Duodenal mucosa (tissue), 2 donors: ENCODE results near the gene PDE4B.
A peak's percentile ranks its signal among the peaks of the same experiment; 100 is the strongest.

ENCODE experiments used
- H3K27ac ChIP-seq: one replicate; pipeline ENCODE4 v1.7.0; 2013; ENCODE audit warnings: low read depth, low read length
- H3K27me3 ChIP-seq, 2 donors: one replicate each; pipeline ENCODE4 v1.7.0; 2013; ENCODE audit warnings: low read length in 2 of 2, control low read depth in 1 of 2; ENCODE audit not compliant: insufficient read depth in 2 of 2, control insufficient read depth in 1 of 2
- H3K36me3 ChIP-seq, 2 donors: one replicate each; pipeline ENCODE4 v1.7.0; 2013; ENCODE audit warnings: low read length in 2 of 2, control low read depth in 1 of 2; ENCODE audit not compliant: insufficient read depth in 2 of 2, control insufficient read depth in 1 of 2
- H3K4me1 ChIP-seq, 2 donors: one replicate each; pipeline ENCODE4 v1.7.0; 2013; ENCODE audit warnings: low read length in 2 of 2, control low read depth in 1 of 2; ENCODE audit not compliant: insufficient read depth in 2 of 2, control insufficient read depth in 1 of 2
- H3K4me3 ChIP-seq, 2 donors: one replicate each; pipeline ENCODE4 v1.7.0; 2013; ENCODE audit warnings: low read length in 2 of 2, low read depth in 1 of 2
- H3K9ac ChIP-seq, 2 donors: one replicate each; pipeline ENCODE4 v1.7.0; 2013; ENCODE audit warnings: low read length in 2 of 2, low read depth in 1 of 2
- H3K9me3 ChIP-seq, 2 donors: one replicate each; pipeline ENCODE4 v1.7.0; 2013; ENCODE audit warnings: low read length in 2 of 2, control low read depth in 1 of 2; ENCODE audit not compliant: control insufficient read depth in 1 of 2

PDE4B gene

GRCh38 chr1:66269222-66269621 is 476.5 kb downstream of the PDE4B start:
- no peaks in the 10 kb centered on the region for H3K9me3 ChIP-seq
- H3K27ac ChIP-seq, result no peak overlapping the region
- peaks cover 12 to 21% of the 10 kb centered on the region in 2 donors for H3K4me1 ChIP-seq
- no peaks in the 10 kb centered on the region for H3K27me3 ChIP-seq
- H3K4me3 ChIP-seq, result no peak overlapping the region
- no peaks in the 10 kb centered on the region for H3K36me3 ChIP-seq
- H3K9ac ChIP-seq, result no peak overlapping the region

- peaks cover 15 to 24% of the 10 kb centered on the region in 2 donors for H3K4me1 ChIP-seq
- no peak overlapping the region for H3K27ac ChIP-seq
- H3K27me3 ChIP-seq, result no peaks in the 10 kb centered on the region
- no peaks in the 10 kb centered on the region for H3K36me3 ChIP-seq
- no peaks in the 10 kb centered on the region for H3K9me3 ChIP-seq
- no peak overlapping the region for H3K9ac ChIP-seq
- no peak overlapping the region for H3K4me3 ChIP-seq
Measured at GRCh38 chr1:66270119-66270812, 477.6 kb downstream of the PDE4B start.

- peaks cover 22 to 23% of the 10 kb centered on the region in 2 donors for H3K4me1 ChIP-seq
- peak overlapping the region; percentile 28 to 36 for H3K4me3 ChIP-seq
- H3K9me3 ChIP-seq, result no peaks in the 10 kb centered on the region
- H3K9ac ChIP-seq, result no peak overlapping the region
- H3K27ac ChIP-seq, result peak overlapping the region; percentile 34
- H3K36me3 ChIP-seq, result no peaks in the 10 kb centered on the region
- H3K27me3 ChIP-seq, result no peaks in the 10 kb centered on the region
Measured at GRCh38 chr1:66271216-66271903, 478.7 kb downstream of the PDE4B start.

- no peaks in the 10 kb centered on the region for H3K9me3 ChIP-seq
- H3K27ac ChIP-seq, result peak overlapping the region; percentile 34
- H3K27me3 ChIP-seq, result no peaks in the 10 kb centered on the region
- no peak overlapping the region for H3K9ac ChIP-seq
- H3K36me3 ChIP-seq, result no peaks in the 10 kb centered on the region
- peaks cover 22 to 28% of the 10 kb centered on the region in 2 donors for H3K4me1 ChIP-seq
- H3K4me3 ChIP-seq, result peak overlapping the region; percentile 28 to 36
Measured at GRCh38 chr1:66271904-66272254, 479.2 kb downstream of the PDE4B start.

GRCh38 chr1:66273656-66274055 is 481.0 kb downstream of the PDE4B start:
- H3K9ac ChIP-seq, result no peak overlapping the region
- no peak overlapping the region for H3K4me3 ChIP-seq
- H3K27me3 ChIP-seq, result no peaks in the 10 kb centered on the region
- no peaks in the 10 kb centered on the region for H3K9me3 ChIP-seq
- no peaks in the 10 kb centered on the region for H3K36me3 ChIP-seq
- H3K27ac ChIP-seq, result no peak overlapping the region
- peaks cover 33% of the 10 kb centered on the region in 2 donors for H3K4me1 ChIP-seq

- Histone ChIP-seq H3K36me3 (no peaks in the 10 kb centered on the region), H3K9ac (no peak overlapping the region), H3K4me1 (peaks cover 34 to 37% of the 10 kb centered on the region in 2 donors), H3K9me3 (no peaks in the 10 kb centered on the region), H3K27me3 (no peaks in the 10 kb centered on the region), H3K4me3 (no peak overlapping the region), H3K27ac (no peak overlapping the region)
Measured at GRCh38 chr1:66274634-66275033, 481.9 kb downstream of the PDE4B start.

GRCh38 chr1:66275083-66275482 is 482.4 kb downstream of the PDE4B start:
- no peaks in the 10 kb centered on the region for H3K36me3 ChIP-seq
- H3K4me3 ChIP-seq, result no peak overlapping the region
- no peaks in the 10 kb centered on the region for H3K9me3 ChIP-seq
- H3K27ac ChIP-seq, result no peak overlapping the region
- H3K4me1 ChIP-seq, result peaks cover 32 to 34% of the 10 kb centered on the region in 2 donors
- no peak overlapping the region for H3K9ac ChIP-seq
- no peaks in the 10 kb centered on the region for H3K27me3 ChIP-seq

GRCh38 chr1:66275601-66276023 is 482.9 kb downstream of the PDE4B start:
- Histone ChIP-seq H3K36me3 (no peaks in the 10 kb centered on the region), H3K27me3 (no peaks in the 10 kb centered on the region), H3K4me1 (peaks cover 32 to 34% of the 10 kb centered on the region in 2 donors), H3K9me3 (no peaks in the 10 kb centered on the region), H3K9ac (no peak overlapping the region), H3K27ac (no peak overlapping the region), H3K4me3 (no peak overlapping the region)

- no peaks in the 10 kb centered on the region for H3K9me3 ChIP-seq
- H3K4me3 ChIP-seq, result no peak overlapping the region
- H3K27me3 ChIP-seq, result no peaks in the 10 kb centered on the region
- peaks cover 32 to 34% of the 10 kb centered on the region in 2 donors for H3K4me1 ChIP-seq
- H3K9ac ChIP-seq, result no peak overlapping the region
- H3K27ac ChIP-seq, result no peak overlapping the region
- no peaks in the 10 kb centered on the region for H3K36me3 ChIP-seq
Measured at GRCh38 chr1:66276218-66276617, 483.5 kb downstream of the PDE4B start.

GRCh38 chr1:66278260-66279021 is 485.7 kb downstream of the PDE4B start:
- Histone ChIP-seq H3K9me3 (no peaks in the 10 kb centered on the region), H3K4me1 (peaks cover 21 to 24% of the 10 kb centered on the region in 2 donors), H3K4me3 (no peak overlapping the region), H3K36me3 (no peaks in the 10 kb centered on the region), H3K27me3 (no peaks in the 10 kb centered on the region), H3K9ac (no peak overlapping the region), H3K27ac (no peak overlapping the region)
